GM19035 (cell line): Measurements from ENCODE around the gene TXNL4B.
"Not testable (repeated sequence)": the region's sequence is repeated elsewhere in the genome, so short reads cannot be mapped to it uniquely, and the experiment has no call there.

Experiments
- ATAC-seq: cut with Tn5 transposase; IDR thresholded peaks from one replicate; pipeline ENCODE4 v1.9.1; 2021; ENCODE audit not compliant: unreplicated experiment

The TXNL4B gene

GRCh38 chr16:72076991-72077706 is 16.3 kb downstream of the TXNL4B start:
- ATAC-seq: not testable (repeated sequence)

GRCh38 chr16:72075067-72075466 is 18.4 kb downstream of the TXNL4B start:
- not testable (repeated sequence) for ATAC-seq

- no peak for ATAC-seq
These were observed 19.7 kb downstream of the TXNL4B start for GRCh38 chr16:72073560-72074230.

- ATAC-seq: no peak
These were observed 20.7 kb downstream of the TXNL4B start for GRCh38 chr16:72072514-72073342.

- ATAC-seq: no peak
These were observed 24.5 kb downstream of the TXNL4B start for GRCh38 chr16:72068930-72069329.

GRCh38 chr16:72066747-72067146 is 26.7 kb downstream of the TXNL4B start:
- no peak for ATAC-seq

- ATAC-seq: no peak
These were observed 29.0 kb downstream of the TXNL4B start for GRCh38 chr16:72064361-72064894.

- ATAC-seq: no peak
These were observed 31.9 kb downstream of the TXNL4B start for GRCh38 chr16:72061564-72061963.

- no peak for ATAC-seq
These were observed 33.0 kb downstream of the TXNL4B start for GRCh38 chr16:72060405-72060804.

GRCh38 chr16:72059060-72059459 is 34.4 kb downstream of the TXNL4B start:
- not testable (repeated sequence) for ATAC-seq

GRCh38 chr16:72057313-72057712 is 36.1 kb downstream of the TXNL4B start:
- ATAC-seq: not testable (repeated sequence)

- no peak for ATAC-seq
These were observed 37.5 kb downstream of the TXNL4B start for GRCh38 chr16:72055911-72056310.

- ATAC-seq: not testable (repeated sequence)
These were observed 39.1 kb downstream of the TXNL4B start, which contains the start of gene HP for GRCh38 chr16:72054254-72054847. HP (plus strand) TSS chr16:72054505; CDS start chr16:72054653, 148 bp downstream.

GRCh38 chr16:72051818-72052217 is 41.6 kb downstream of the TXNL4B start:
- ATAC-seq: no peak

- no peak for ATAC-seq
These were observed 42.5 kb downstream of the TXNL4B start for GRCh38 chr16:72050769-72051464.

GRCh38 chr16:72049110-72049509 is 44.3 kb downstream of the TXNL4B start:
- ATAC-seq: no peak

- no peak for ATAC-seq
These were observed 48.5 kb downstream of the TXNL4B start for GRCh38 chr16:72044825-72045359.

- no peak for ATAC-seq
These were observed 49.1 kb downstream of the TXNL4B start for GRCh38 chr16:72044296-72044695.

- ATAC-seq: no peak
These were observed 49.9 kb downstream of the TXNL4B start for GRCh38 chr16:72043539-72043938.

- ATAC-seq: no peak
These were observed 50.4 kb downstream of the TXNL4B start for GRCh38 chr16:72043058-72043457.
